SJCRH30 (cell line): ENCODE results near the gene ZFP36L2. TPM values are rescaled to one million over a fixed set of nuclear protein-coding genes. Genes with fewer than 3 reads are reported as not detected.

ENCODE experiments used
- DNase-seq, 2 experiments: peaks; one replicate each; pipeline ENCODE4 v3.0.0-alpha.2; 2015 to 2020
- H3K27ac ChIP-seq: fragments of 250-450 bp; sonication (Bioruptor Pico); 2 replicates; pipeline ENCODE4 v1.5.1; 2020; ENCODE audit warnings: mild to moderate bottlenecking, moderate library complexity
- H3K27me3 ChIP-seq: fragments of 250-450 bp; sonication (Bioruptor Pico); 2 replicates; pipeline ENCODE4 v1.5.1; 2020; ENCODE audit warnings: mild to moderate bottlenecking, moderate library complexity
- H3K36me3 ChIP-seq: fragments of 250-450 bp; sonication (Bioruptor Pico); 2 replicates; pipeline ENCODE4 v1.5.1; 2020; ENCODE audit warnings: mild to moderate bottlenecking, moderate library complexity
- H3K4me1 ChIP-seq: fragments of 250-450 bp; sonication (Bioruptor Pico); 2 replicates; pipeline ENCODE4 v1.5.1; 2020; ENCODE audit warnings: mild to moderate bottlenecking, moderate library complexity
- H3K4me3 ChIP-seq: fragments of 250-450 bp; sonication (Bioruptor Pico); 2 replicates; pipeline ENCODE4 v1.5.1; 2020; ENCODE audit warnings: mild to moderate bottlenecking, moderate library complexity
- H3K9me3 ChIP-seq: fragments of 250-450 bp; sonication (Bioruptor Pico); replicated peaks from 2 replicates; pipeline ENCODE4 v1.5.1; 2020; ENCODE audit warnings: mild to moderate bottlenecking, moderate library complexity
- total RNA-seq: library from RNA; depleted of rRNA; stranded (reverse); fragments of >200 nt; shearing (Covaris generic); gene quantifications from 2 replicates; pipeline ENCODE4 v1.2.3, GENCODE V29; 2014; rRNA removed

The ZFP36L2 gene
- total RNA-seq = 5.1 and 5.6 TPM in 2 replicates

GRCh38 chr2:43226558-43226954 is at the start of gene ZFP36L2:
Gene ZFP36L2 (minus strand): TSS chr2:43226606. CDS start chr2:43226315, 291 bp downstream.
- H3K9me3 ChIP-seq = no peaks in the 10 kb centered on the region
- peaks cover 11% of the 10 kb centered on the region for H3K4me1 ChIP-seq
- peak; percentile 96 to 97 for DNase-seq
- H3K27ac ChIP-seq = peak within 1 kb of the TSS; percentile 87
- no peaks in the 10 kb centered on the region for H3K27me3 ChIP-seq
- peaks cover 17% of the 10 kb centered on the region for H3K36me3 ChIP-seq
- H3K4me3 ChIP-seq = peak within 1 kb of the TSS; percentile 93

DNA sequence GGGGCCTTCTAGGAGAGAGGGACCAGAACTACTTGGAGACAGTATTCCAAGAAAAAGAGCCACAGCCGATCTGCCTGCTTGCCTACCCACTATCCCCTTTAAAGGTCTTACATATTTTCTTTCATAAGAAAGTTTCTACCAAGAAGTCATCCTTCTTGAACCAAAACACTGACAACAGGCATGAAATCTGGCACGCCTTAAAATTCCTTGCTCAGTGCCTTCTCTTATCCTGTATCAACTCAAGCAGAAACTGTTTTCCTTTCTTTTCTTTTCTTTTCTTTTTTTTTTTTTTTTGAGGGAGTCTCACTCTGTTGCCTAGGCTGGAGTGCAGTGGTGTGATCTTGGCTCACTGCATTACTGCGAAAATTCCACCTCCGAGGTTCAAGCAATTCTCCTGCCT is 48.3 kb upstream of the ZFP36L2 start:
- Histone ChIP-seq H3K27ac (no peak overlapping the region), H3K4me3 (no peak overlapping the region), H3K4me1 (peaks cover 19% of the 10 kb centered on the region), H3K36me3 (peaks cover 4% of the 10 kb centered on the region; the same call in 1 of the 2 replicates), H3K9me3 (no peaks in the 10 kb centered on the region), H3K27me3 (no peaks in the 10 kb centered on the region)
- DNase-seq = no peak

GRCh38 chr2:43274055-43274454 is 47.6 kb upstream of the ZFP36L2 start:
- Histone ChIP-seq H3K27ac (no peak overlapping the region), H3K27me3 (no peaks in the 10 kb centered on the region), H3K4me1 (peaks cover 24% of the 10 kb centered on the region), H3K9me3 (no peaks in the 10 kb centered on the region), H3K36me3 (no peaks in the 10 kb centered on the region), H3K4me3 (no peak overlapping the region)
- DNase-seq = no peak

DNA sequence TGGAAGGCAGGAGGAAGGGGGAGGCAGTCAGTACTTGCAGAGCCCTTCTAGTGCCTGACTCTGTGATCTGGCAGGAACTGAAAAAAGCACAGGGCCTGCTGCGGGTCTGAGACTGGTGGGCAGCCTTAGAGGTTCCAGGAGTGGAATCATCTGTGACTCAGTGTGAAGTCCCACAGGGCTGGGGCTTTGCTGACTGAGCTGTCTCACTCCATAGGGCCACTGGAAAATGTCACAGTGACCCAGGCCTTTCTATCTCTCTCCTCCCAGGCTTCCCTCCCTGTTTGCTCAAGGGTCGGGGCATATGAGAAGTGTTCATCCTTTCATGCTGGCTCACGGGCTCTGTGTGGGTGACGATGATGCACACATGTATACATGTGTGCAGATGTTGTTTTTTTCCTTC is 47.1 kb upstream of the ZFP36L2 start:
- H3K27ac ChIP-seq = no peak overlapping the region
- H3K4me1 ChIP-seq = peaks cover 29% of the 10 kb centered on the region
- no peak for DNase-seq
- no peaks in the 10 kb centered on the region for H3K36me3 ChIP-seq
- H3K27me3 ChIP-seq = no peaks in the 10 kb centered on the region
- H3K9me3 ChIP-seq = no peaks in the 10 kb centered on the region
- no peak overlapping the region for H3K4me3 ChIP-seq

DNA sequence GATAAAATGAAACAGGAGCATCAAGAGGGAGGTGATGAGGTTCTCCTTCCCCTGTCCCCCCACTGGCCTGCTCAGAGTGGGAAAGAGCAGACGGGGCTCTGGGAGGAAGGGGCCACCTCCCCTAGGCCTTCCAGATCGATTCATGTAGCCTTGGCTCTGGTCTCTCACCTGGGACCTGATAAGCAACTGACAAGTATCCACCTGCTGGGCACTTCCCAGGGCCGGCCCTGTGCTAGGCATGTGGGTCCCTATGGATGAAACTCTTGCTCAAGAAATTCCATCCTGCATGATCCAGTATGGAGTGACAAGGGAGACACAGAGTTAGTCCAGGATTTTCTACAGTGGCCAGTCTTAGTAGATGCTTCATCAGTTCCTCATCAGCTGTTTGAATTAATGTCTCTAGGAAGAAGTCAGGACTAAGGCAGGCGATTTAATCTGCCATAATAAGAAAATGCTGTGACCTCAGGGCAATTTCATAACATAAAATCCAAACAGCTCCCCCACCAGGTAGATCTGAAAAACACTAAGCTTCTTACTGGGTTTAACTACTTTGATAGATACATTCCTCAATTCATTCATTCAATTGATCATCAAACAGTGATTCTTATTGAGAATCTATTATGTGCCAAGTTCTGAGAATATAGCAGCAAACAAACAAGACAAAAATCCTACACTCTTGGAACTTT is 44.7 kb upstream of the ZFP36L2 start:
- Histone ChIP-seq H3K4me3 (no peak overlapping the region), H3K36me3 (no peaks in the 10 kb centered on the region), H3K9me3 (no peaks in the 10 kb centered on the region), H3K27ac (no peak overlapping the region), H3K27me3 (no peaks in the 10 kb centered on the region), H3K4me1 (peaks cover 21% of the 10 kb centered on the region)
- no peak for DNase-seq

GRCh38 chr2:43270461-43270860 is 44.1 kb upstream of the ZFP36L2 start:
- no peaks in the 10 kb centered on the region for H3K9me3 ChIP-seq
- no peak overlapping the region for H3K27ac ChIP-seq
- no peaks in the 10 kb centered on the region for H3K27me3 ChIP-seq
- peaks cover 21% of the 10 kb centered on the region for H3K4me1 ChIP-seq
- H3K4me3 ChIP-seq = no peak overlapping the region
- H3K36me3 ChIP-seq = no peaks in the 10 kb centered on the region
- no peak for DNase-seq

DNA sequence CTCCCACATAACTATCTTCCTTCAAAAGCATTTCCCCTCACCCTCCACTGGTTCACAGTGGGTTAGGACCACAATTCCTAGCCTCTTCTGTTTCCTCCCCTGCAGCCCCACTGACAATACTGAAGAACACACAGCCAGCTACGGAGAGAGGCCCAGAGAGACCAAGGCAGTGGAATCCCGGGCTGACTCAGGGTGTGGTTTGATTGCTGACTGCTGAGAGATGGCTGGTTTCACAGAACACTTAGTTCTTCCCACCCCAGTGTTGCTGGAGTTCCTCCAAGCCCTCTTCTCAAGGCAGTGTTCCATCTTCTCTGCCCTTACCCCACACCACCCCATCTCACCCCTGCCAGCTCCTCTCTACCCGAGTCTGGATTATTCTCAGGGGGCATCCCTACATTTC is 43.3 kb upstream of the ZFP36L2 start:
- Histone ChIP-seq H3K27me3 (no peaks in the 10 kb centered on the region), H3K27ac (peak overlapping the region; percentile 25), H3K4me1 (peaks cover 21% of the 10 kb centered on the region), H3K36me3 (no peaks in the 10 kb centered on the region), H3K4me3 (peak overlapping the region; percentile 4; the same call in 1 of the 2 replicates), H3K9me3 (no peaks in the 10 kb centered on the region)
- peak; percentile 47 to 61 for DNase-seq

DNA sequence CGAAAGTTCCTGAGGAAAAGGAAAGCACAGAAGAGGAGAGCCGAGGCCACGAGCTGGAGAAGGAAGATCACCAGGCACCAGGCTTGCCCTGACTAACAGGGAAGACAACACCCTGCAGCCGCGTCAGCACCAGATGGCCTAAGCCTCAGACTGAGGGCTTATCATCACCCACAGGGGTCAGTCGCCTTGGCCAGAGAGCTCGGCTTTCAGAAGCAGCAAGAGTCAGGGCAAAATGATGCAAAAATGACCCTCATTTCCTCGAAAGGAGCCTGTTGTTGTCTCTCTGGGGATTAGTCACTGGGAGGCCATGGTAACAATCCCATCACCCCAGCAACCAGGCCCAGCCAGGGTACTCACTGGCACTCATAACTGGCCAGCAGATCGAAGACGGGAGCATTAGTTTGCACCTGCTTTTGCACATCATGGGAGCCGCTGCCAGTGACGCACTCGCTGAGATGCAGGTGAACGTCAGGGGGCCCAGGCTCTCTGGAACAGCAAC is 42.7 kb upstream of the ZFP36L2 start:
- H3K4me3 ChIP-seq = peak overlapping the region; percentile 4
- peak overlapping the region; percentile 25 for H3K27ac ChIP-seq
- H3K4me1 ChIP-seq = peaks cover 21% of the 10 kb centered on the region
- DNase-seq = peak; percentile 88 to 92
- no peaks in the 10 kb centered on the region for H3K9me3 ChIP-seq
- no peaks in the 10 kb centered on the region for H3K36me3 ChIP-seq
- H3K27me3 ChIP-seq = no peaks in the 10 kb centered on the region

- H3K27ac ChIP-seq = peak overlapping the region; percentile 25
- DNase-seq = no peak
- H3K4me3 ChIP-seq = peak overlapping the region; percentile 4
- H3K36me3 ChIP-seq = no peaks in the 10 kb centered on the region
- H3K4me1 ChIP-seq = peaks cover 21% of the 10 kb centered on the region
- H3K9me3 ChIP-seq = no peaks in the 10 kb centered on the region
- no peaks in the 10 kb centered on the region for H3K27me3 ChIP-seq
Observed at GRCh38 chr2:43268066-43268953, 41.9 kb upstream of the ZFP36L2 start.

DNA sequence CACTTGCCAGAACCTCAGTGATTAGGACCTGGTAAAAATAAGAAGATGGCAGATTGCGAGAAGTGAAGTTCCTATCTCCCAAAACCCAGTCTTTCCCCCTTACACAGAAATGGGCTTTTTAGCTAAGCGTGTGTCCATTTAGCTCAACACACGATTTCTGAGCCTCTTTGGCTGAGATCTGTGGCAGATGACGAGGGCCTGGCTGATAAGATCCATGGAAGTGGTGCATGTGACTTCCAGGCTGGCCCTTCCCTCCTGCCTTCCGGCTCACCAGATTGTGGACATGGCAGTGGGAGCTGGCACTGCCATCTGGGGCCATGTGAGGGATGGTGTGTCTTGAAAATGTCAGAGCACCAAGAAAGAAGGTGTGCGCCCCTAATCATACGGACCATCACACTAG is 41.0 kb upstream of the ZFP36L2 start:
- H3K27me3 ChIP-seq = no peaks in the 10 kb centered on the region
- DNase-seq = no peak
- no peaks in the 10 kb centered on the region for H3K36me3 ChIP-seq
- H3K4me3 ChIP-seq = no peak overlapping the region
- H3K27ac ChIP-seq = no peak overlapping the region
- no peaks in the 10 kb centered on the region for H3K9me3 ChIP-seq
- H3K4me1 ChIP-seq = peaks cover 21% of the 10 kb centered on the region

GRCh38 chr2:43266711-43267111 is 40.3 kb upstream of the ZFP36L2 start:
- DNase-seq = no peak
- Histone ChIP-seq H3K27ac (no peak overlapping the region), H3K27me3 (no peaks in the 10 kb centered on the region), H3K36me3 (no peaks in the 10 kb centered on the region), H3K9me3 (no peaks in the 10 kb centered on the region), H3K4me3 (no peak overlapping the region), H3K4me1 (peaks cover 21% of the 10 kb centered on the region)

DNA sequence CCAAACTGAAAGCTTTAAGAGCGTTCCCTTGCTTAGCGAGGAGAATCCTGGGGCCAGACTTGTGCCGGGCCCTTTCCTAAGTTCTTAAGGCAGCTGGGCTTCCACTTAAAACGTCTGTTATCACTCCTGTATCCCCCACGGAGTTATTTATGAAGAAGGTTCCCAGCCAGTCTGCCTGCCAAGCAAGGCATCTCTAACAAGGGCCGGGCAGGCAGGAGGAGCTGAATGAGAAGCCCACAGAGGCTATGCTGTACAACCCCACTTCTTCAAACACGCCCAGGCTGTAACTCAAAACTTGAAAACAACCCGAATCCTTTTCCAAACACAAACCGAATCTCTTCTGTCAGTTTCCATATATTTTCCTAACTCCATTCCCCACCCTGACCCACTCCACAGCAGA is 39.0 kb upstream of the ZFP36L2 start:
- H3K27me3 ChIP-seq = no peaks in the 10 kb centered on the region
- H3K36me3 ChIP-seq = no peaks in the 10 kb centered on the region
- no peak for DNase-seq
- no peaks in the 10 kb centered on the region for H3K9me3 ChIP-seq
- peaks cover 20% of the 10 kb centered on the region for H3K4me1 ChIP-seq
- H3K4me3 ChIP-seq = no peak overlapping the region
- H3K27ac ChIP-seq = no peak overlapping the region

- H3K9me3 ChIP-seq = no peaks in the 10 kb centered on the region
- H3K4me3 ChIP-seq = no peak overlapping the region
- no peak overlapping the region for H3K27ac ChIP-seq
- H3K36me3 ChIP-seq = no peaks in the 10 kb centered on the region
- DNase-seq = no peak
- peaks cover 16% of the 10 kb centered on the region for H3K4me1 ChIP-seq
- no peaks in the 10 kb centered on the region for H3K27me3 ChIP-seq
Observed at GRCh38 chr2:43265001-43265400, 38.6 kb upstream of the ZFP36L2 start.

DNA sequence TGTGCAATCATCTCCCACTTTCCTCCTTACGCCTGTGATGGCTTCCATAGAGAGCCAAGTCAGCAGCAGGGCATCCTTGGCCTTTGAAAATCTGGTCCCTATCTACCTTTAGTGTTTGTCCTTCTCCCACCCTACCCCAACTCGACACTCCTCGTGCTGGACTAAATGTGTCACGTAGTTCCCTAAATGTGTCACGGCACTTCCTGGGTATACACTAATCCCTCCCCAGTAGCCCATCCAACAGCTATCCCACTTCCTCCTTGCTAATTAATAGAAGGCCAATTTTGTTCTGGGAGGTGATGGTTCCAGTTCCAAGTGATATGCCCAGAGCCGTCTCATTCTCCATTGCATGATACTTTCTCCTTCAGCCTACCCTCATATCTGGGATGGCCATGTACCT is 36.5 kb upstream of the ZFP36L2 start:
- H3K4me1 ChIP-seq = no peaks in the 10 kb centered on the region

GRCh38 chr2:43262239-43262638 is 35.8 kb upstream of the ZFP36L2 start:
- no peak for DNase-seq
- H3K27me3 ChIP-seq = no peaks in the 10 kb centered on the region

More for the DNA sequence above, 36.5 kb upstream of the ZFP36L2 start:
- Histone ChIP-seq H3K9me3 (no peaks in the 10 kb centered on the region), H3K27me3 (no peaks in the 10 kb centered on the region), H3K4me3 (no peak overlapping the region), H3K27ac (no peak overlapping the region), H3K36me3 (no peaks in the 10 kb centered on the region)
- no peak for DNase-seq

More at GRCh38 chr2:43262239-43262638, 35.8 kb upstream of the ZFP36L2 start:
- no peaks in the 10 kb centered on the region for H3K36me3 ChIP-seq
- H3K27ac ChIP-seq = no peak overlapping the region
- no peak overlapping the region for H3K4me3 ChIP-seq
- no peaks in the 10 kb centered on the region for H3K9me3 ChIP-seq
- H3K4me1 ChIP-seq = no peaks in the 10 kb centered on the region
